HG03342 (cell line): Measurements from ENCODE around the gene CPSF4.

ENCODE experiments used
- ATAC-seq: cut with Tn5 transposase; IDR thresholded peaks from one replicate; pipeline ENCODE4 v1.9.1; 2021; ENCODE audit warnings: mild to moderate bottlenecking, moderate library complexity; ENCODE audit not compliant: unreplicated experiment

Gene CPSF4

DNA sequence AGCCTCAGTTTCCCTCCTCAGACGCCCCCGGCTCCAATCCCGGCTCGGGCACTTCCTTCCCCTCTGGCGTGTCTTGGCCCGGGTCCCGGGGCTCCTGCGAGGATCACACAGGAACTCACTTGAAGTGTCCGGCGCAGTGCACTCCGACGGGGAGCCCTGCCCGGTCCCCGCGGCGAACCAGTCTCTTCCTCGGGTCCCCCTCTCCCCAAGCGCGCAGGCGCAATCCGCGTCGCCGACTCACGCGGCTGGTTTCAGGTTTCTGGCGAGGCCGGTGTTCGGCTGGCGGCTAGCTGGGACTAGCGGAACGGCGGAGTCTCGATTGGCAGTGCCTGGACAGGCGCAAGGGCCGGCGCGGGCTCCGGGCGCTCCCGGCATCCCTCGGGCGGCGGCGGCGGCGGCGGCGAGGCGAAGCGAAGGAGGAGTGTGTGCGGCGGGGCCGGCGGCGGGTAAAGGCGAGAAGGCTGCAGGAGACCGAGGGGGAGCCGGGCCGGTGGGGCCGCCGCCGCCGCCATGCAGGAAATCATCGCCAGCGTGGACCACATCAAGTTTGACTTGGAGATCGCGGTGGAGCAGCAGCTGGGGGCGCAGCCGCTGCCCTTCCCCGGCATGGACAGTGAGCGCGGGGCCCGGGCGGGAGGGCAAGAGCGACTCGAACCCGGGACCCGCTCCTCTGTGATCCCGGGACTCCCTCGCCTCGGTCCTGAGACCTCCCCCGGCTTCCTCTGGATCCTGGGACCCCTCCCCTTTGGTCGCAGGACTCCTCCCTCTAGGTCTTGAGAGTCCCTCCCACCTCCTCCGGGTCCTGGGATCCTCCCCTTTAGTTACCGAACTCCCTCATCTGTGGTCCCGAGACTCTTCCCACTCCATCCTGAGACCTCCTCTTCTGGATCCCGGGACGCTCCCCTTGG is at the start of gene CPSF4, which contains the start of gene PTCD1:
TSS of gene CPSF4 (plus strand) at position 371 of the 908 bp plus-strand sequence. CDS start at position 511, 140 bp downstream.
TSS of gene PTCD1 (minus strand) at position 226 of the 908 bp plus-strand sequence. CDS start 3,556 bp downstream, outside the sequence.
- ATAC-seq = peak; percentile 90

DNA sequence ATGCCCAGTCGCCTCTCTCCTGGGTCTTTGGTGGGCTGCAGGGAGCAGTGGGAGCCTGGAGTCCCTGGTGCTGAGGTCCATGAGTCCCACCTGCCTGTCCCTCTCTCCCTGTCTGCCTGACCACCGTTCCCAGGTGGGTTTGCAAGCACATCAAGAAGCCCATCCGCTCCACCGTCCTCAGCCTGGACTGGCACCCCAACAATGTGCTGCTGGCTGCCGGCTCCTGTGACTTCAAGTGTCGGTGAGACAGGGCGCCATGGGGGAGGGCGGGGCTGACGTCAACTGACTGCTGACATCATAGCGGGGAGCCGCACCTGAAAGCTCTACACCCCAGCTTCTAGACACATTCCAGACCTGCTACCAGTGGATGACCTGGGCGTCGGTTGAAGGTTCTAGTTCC is 49.0 kb upstream of the CPSF4 start:
- no peak for ATAC-seq

DNA sequence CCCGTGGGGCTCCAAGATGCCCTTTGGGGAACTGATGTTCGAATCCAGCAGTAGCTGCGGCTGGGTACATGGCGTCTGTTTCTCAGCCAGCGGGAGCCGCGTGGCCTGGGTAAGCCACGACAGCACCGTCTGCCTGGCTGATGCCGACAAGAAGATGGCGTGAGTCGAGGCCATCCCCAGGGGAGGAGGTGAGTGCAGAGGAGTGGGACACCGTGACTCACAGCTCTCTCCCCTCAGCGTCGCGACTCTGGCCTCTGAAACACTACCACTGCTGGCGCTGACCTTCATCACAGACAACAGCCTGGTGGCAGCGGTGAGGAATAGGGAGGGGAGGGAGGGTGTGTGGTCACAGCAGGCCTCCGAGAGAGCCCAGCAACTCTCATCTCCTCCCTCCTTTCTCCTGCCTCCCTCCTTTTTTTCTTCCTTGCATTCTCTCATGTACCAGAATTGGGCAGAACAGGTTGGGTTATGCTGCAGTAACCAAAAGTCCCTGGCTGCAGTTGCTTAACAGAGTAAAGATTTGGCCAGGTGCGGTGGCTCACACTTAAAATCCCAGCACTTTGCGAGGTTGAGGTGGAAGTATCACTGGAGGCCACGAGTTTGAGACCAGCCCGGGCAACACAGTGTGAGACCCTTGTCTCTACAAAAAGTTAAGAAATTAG is 47.7 kb upstream of the CPSF4 start:
- ATAC-seq = no peak

DNA sequence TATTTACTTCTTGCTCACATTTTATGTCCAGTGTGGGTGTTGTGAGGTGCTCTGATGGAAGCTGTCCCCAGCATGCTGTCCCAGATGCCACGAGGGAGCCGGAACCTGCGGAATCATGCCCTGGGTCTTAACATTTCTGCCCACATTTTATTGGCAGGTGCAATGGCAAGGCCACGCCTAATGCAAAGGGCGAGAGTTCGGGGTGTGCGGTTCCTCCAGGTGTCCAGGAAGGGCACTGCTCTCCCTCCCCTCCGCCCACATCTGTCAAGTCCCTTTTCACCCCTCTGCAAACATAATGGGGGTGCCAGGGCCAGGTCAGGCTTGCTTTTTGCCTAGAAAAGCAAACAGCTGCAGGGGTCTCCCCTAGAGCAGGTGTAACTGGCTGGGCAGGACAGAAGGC is 46.7 kb upstream of the CPSF4 start:
- no peak for ATAC-seq

DNA sequence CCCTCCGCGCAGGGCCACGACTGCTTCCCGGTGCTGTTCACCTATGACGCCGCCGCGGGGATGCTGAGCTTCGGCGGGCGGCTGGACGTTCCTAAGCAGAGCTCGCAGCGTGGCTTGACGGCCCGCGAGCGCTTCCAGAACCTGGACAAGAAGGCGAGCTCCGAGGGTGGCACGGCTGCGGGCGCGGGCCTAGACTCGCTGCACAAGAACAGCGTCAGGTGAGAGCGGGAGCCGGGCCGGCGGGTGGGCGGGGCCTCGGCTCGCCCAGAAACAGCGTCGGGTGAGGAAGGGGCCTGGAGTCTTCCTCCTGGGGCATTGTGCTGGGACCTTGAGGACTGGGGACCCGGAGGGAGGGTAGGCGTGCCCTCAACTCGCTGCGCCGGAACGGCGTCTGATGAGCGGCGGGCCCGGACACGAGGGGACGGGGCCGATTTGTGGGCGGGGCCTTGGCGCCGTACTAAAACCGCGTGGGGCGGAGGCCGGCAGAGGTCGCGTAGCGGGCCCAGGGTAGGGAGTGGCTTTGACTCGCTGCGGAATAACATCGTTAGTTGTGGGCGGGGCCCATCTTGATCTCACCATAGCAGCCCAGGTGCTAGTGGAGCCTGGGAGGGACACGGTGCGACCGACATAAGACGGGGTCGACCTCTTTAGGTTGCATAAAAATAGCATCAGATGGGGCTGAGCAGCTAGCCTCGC is 45.9 kb upstream of the CPSF4 start:
- no peak for ATAC-seq

DNA sequence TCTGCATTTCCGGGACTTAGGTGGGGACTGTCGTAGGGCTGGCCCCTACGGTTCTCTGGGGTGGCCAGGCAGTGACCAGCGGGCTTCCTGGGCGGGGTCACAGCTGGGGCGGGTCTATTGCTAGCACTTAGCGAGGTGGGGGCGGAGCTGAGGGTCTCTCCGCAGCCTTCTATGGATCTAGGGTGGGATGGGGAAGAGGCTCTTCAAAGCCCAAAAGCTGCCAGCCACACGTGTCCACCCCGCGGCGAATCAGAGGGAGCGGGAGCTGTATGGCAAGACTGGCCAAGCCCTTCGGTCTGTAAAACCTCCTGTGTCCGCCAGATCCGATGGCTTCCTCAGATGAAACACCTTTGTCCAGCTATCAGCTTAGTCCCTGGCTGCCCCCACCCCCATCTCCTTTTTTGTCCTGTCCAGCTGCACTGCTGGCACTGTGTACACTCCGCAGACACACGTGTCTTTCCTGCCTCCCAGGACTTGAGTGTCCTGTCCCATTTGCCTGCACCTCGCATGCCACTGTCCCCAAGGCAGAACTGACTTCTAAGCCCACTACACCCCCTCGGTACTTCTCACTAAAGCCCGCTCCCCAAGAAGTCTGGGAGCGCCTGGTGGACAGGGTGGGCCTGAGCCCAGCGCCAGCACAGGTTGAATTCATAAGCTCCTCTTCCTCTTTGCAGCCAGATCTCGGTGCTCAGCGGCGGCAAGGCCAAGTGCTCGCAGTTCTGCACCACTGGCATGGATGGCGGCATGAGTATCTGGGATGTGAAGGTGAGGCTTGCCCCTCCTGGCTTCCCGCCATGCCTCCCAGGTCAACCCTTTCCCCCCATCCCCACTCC is 45.2 kb upstream of the CPSF4 start:
- ATAC-seq = no peak

DNA sequence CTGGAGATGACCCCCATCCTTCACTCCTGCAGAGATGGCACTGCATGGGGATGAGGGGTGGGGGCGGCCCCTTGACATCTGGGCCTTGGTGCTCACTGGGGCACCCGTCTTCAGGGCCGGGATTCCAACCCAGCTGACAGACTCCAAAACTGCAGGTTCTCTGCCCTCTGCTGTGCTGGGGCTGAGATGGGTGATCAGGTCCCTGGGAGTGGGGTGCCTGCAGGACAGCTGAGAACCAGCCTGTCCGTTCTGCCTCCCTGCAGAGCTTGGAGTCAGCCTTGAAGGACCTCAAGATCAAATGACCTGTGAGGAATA is 44.6 kb upstream of the CPSF4 start:
- no peak for ATAC-seq

DNA sequence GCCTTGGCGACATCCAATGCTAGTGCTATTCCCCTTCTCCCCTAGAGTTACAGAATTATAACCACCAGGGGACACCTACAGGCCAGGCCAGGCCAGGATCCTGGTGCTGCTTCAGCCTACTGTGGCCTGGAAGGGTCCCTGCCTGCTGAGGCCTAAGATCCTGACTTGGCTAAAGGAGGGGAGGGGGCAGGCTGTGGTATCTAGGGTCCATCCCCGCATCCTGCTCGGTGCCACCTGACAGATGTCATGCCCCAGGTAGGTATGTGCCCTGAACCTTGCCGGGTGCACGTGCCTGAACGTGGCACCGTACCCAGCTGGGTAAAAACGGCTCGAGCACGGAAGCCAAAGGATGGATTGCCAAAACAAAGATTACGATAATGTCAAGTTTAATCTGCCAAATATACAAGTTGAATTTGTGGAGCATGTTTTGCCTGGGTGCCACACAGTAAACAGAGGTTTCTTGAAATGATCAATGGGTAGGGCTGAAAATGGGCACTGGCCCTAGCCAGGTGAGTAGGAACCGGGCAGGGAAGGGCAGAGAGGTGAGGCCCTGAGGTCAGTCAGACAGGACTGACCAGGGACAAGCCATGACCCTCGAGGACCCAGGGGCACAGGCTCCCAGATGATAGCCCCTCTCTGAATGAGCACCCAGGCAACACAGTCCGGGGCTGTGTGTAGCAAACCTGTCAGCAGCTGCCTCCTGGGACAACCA is 43.0 kb upstream of the CPSF4 start:
- no peak for ATAC-seq

DNA sequence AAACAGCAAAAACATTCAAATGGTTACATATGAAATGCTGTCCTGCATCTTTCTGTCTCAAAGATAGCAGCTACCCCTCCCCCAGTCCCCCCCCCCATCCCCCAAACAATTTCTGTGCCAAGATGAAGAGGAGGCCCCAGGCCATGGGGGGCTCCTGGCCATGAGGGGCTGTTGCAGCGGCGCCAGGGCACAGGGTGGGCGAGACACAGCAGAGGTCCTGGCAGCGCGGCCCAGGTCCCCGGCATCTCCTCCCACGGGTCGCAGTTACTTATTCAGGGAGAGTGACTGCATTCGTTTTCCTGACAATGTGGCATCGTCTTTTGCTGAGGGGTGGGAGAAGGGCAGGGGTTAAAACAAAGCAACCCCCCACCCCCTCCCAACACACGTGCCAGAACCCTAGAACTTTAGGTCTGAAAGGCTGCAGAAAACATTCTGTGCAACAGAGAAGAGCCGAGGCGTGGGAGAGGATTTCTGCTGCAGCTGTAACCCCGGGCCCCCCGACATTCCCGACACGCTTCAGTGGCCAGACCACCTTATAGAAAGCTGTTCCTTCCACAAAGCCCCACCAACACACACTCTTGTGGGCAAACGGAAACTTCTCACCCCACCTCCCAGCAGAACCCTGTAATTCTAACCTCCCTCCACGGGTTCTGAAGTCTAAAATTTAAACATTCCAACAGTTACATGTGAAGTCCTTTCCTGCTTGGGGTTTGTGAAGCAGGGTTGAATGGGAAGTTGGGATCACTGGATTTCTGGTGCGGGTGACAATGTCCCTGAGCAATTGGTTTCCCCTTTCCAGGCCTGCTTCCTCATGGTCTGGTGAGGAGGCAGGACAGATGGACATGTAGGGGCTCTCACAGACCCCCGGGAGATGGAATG is 42.1 kb upstream of the CPSF4 start:
- no peak for ATAC-seq

DNA sequence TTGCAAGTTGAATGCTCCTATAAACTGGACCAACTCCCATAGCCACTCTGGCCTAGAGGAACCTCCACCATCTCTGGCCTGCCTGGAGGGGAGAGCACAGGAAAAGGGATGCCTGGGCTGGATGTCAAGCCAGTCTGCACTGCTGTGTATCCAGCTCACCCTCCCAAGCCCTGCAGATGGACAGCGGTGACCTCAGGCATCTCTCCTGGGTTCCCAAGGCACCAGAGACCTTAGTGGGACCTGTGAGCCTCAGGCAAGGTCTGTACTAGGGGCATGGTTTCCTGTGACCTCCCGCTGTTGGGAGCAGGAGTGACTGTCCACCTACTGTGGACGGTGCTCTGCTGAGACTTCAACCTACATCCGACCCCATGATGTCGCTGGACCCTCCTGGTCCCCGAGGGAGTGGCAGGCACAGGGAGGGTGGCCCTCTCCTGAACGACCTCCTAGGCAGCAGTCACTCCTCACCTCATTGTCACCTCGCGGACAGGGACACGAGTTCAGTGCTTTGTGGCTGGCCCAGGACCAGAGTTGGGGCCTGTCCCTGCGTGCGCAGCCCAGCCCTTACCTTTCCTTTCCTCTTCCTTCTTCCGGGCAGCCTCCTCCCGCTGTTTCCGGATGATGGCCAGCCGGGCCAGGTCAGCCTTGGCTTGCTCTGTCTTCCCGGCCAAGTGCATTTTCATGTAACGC is 41.3 kb upstream of the CPSF4 start:
- no peak for ATAC-seq

DNA sequence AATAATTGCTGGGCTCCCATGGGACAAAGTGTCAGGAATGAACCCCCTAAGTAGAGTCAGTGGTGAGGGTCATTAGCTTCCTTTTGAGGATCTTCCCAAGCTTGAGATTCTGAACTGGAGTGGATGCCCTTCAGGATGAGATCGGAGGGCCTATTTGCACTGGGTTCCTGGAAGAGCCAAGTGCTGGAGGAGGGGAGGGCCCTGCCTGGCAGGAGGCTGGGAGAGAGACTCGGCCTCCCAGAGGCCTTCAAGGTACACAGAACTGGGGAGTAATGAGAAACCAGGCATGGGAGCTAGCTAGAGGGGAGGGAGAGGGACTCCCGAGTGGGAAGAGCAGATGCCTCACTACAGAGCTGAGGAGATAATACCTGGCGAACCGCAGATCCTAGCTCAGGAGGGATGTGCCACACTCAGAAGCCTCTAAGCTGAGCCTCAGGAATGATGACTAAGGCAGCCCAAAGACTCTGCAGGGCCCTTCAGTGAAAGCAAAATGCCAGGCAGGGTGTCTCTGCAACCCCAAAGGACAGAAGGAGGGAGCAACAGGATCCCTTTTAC is 39.8 kb upstream of the CPSF4 start:
- ATAC-seq = no peak

DNA sequence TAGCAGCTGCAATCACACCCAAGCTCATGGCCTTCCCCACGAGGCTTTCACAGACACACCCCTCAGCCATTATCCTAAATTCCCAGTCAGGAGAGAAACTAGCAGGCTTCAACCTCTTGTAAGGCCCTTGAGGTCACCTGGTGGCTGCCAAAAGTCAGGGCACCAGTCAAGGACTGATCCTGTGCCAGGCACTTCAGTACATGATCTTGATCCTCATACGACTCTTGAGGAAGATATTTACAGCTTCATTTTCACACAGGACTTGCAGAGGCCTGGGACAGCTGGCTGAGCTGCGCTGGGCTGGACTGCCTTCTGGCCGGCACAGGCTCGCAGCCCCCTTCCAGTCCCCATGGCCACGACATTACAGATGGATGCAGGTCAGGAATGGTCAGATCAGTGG is 39.1 kb upstream of the CPSF4 start:
- ATAC-seq = no peak

DNA sequence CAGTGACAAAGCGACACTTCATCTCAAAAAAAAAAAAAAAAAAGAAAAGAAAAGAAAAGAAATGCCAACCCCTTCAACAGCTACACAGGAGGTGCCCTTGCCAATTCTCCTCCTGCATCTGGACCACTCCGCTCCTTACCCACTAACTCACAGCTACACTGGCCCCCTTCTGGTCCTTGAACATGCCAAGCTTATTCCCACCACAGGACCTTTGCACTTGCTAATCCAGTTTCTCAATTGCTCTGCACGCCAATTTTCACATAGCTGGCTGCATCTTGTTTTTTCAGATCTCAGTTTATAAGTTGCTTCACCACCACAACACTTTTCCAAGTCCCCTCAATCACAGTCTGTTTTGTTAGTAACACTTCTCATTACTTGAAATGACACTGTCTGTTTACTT is 35.9 kb upstream of the CPSF4 start:
- ATAC-seq = no peak

DNA sequence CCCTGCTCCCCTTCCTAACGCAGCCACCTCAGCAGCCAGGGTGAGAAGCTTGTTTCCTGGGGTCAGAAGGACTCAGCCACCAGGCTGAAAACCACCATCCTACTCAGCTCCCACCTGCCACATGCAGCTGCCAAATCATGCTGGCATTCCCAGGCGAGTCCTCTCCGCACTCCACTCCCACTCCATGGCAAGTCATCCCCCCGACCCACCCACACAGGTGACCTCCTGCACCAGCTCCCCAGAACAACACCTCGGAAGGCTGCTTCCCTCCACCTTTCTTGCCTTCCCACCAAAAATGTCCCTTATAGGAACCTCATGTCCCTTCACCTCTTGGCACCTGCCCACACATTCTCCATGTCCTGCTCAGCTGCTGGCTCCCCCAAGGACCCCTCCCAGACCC is 35.0 kb upstream of the CPSF4 start:
- ATAC-seq = no peak

DNA sequence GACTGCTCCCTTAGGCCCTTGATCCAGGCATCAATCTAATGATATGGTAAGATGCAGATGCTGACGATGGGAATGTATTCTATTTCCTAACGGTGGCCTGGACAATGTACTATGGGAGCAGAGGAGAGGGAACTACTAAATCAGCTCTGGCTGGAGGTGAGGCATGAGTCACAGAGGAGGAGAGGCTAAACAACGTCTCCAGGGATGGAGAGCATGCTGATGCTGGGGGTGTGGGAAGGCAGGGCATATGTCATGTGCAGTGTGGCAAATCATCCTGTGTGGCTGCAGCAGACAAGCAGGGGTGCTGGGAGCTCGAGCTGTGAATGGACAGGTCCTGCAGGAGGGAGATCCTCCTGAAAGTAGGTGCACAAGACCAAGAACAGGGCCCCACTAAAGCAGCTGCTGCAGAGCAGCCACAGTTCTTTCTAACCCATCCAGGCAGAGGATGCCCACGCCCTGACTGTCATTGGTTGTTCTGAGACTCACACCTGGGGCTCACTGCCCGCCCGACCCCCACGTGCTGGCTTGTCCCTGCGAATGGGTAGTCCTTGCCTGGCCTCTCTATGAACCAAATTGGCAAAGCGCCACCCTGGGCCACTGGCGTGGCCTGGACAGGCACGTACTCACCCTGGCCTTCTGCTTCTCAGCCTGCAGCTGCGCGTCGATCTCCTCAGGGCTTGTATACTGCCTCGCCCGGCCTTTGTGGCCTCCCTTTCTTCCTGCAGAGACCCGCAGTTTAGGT is 34.3 kb upstream of the CPSF4 start:
- no peak for ATAC-seq

DNA sequence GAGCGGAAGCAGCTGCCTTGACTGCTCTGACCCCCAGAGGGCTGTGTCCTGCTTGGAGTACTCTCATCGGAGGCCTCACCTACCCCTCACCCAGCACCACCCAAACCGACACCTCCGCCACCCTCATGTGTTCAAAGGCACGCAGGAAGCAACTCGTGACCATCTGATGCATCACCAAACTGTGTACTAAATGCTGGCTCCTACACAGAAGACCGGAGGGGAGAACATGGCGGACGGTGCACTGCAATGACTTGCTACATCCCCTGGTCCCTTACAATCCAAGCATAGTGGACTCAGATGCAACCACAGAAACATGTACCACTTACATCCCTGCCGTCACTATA is 33.8 kb upstream of the CPSF4 start:
- no peak for ATAC-seq

DNA sequence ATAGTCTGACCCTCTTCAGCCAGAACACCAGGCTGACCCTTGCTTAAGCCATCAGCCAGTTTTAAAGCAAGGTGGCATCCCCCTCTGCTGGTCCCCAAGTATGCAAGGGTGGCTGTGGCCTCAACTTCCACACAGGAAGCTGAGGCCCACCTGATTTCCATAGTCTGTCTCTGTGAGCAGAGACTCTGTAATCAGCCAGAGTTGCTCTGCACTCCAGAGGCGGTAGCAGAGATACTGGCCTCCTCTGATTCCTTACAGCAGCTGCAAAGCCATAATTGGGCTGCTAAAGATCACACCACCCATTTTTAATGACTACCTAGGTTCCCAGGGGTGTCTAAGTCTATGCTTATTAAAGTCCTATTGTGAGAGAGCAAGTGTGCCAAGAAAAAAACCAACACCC is 32.2 kb upstream of the CPSF4 start:
- ATAC-seq = no peak

DNA sequence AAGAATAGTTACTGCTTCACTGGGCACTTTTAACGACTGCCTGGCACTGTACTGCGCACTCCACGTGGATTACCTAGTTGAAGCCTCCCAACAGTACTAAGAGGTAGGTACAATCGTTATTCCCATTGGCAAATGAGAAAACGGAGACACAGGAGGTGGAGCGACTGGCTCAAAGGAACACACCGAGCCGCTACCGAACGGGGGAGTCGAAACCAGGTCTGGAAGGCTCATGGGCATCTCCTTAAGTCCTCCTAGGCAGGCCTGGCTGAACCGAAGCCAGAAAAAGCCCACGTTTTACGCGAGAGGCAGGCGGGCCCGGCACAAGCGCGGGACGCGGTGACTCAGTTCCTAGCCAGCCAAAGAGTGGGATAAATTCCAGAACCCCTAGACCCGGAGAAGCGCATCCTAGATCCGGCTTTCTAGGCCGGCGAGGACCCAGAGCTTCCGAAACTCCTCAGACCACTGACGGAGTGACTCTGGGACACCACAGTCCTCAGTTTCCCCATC is 30.8 kb upstream of the CPSF4 start:
- no peak for ATAC-seq
